K562 (cell line): ENCODE data around the gene MTPN. TPM values are rescaled to one million over a fixed set of nuclear protein-coding genes. Genes with fewer than 3 reads are reported as not detected.
A peak's percentile ranks its signal among the peaks of the same experiment; 100 is the strongest.

Experiments
- ATAC-seq: fragments of 200-7000 bp; cut with Tn5 transposase; 3 replicates; pipeline ENCODE4 v1.9.1; 2020; ENCODE audit warnings: moderate library complexity
- BruUV-seq: library from RNA; stranded (reverse); fragments of 400-500 nt; replicated peaks from 2 replicates; lab custom pipeline; 2021; lab: Mats Ljungman, UMichigan
- CTCF ChIA-PET: fragments of 300-600 bp; formaldehyde crosslinking; extraction: SDS; loops from one replicate; lab custom pipeline; 2021; ENCODE audit warnings: low intra/inter-chr PET ratio; lab: Yijun Ruan, JAX
- POLR2A ChIA-PET: fragments of 300-600, 350-650 bp; sonication (Branson Sonifier 250); formaldehyde crosslinking; extraction: SDS; loops from one replicate; lab custom pipeline; 2021; ENCODE audit warnings: antibody characterized with exemption, inconsistent platforms; lab: Yijun Ruan, JAX
- DNase-seq, 4 experiments: peaks; one replicate each; pipeline versions ENCODE4 v3.0.0 to v3.0.0-alpha.2; 2011 to 2018; ENCODE audit warnings: low spot score in 3 of 4, mixed read lengths in 3 of 4; ENCODE audit errors: extremely low read depth in 1 of 4
- FAIRE-seq: peaks from 2 replicates; lab custom pipeline; 2011; peaks lifted over from hg19 to GRCh38; lab: Jason Lieb, UNC
- H2AFZ ChIP-seq: 2 replicates; pipeline ENCODE4 v1.6.0; 2011; ENCODE audit warnings: low read depth, low read length, control low read depth, inconsistent platforms
- H3K27ac ChIP-seq: fragments of 200-600 bp; 3 replicates; pipeline ENCODE4 v1.8.0; 2011; ENCODE audit warnings: low read depth, mild to moderate bottlenecking, control low read depth, inconsistent platforms, low read length, moderate library complexity, mixed read lengths; ENCODE audit errors: extremely low read depth
- H3K27me3 ChIP-seq, 2 experiments: fragments of 300-600 bp in 1 of 2; 2 replicates in 1 of 2; 3 replicates in 1 of 2; pipeline versions ENCODE4 v1.6.0 to v1.8.0; 2011; ENCODE audit warnings: inconsistent platforms in 2 of 2, low read length in 2 of 2, mild to moderate bottlenecking in 1 of 2, mixed read lengths in 1 of 2, moderate library complexity in 1 of 2; ENCODE audit not compliant: control insufficient read depth in 2 of 2, insufficient read depth in 2 of 2
- H3K36me3 ChIP-seq: fragments of 300-600 bp; 3 replicates; pipeline ENCODE4 v1.8.0; 2011; ENCODE audit warnings: mild to moderate bottlenecking, low read length, inconsistent platforms; ENCODE audit not compliant: control insufficient read depth, insufficient read depth
- H3K4me1 ChIP-seq, 2 experiments: fragments of 200-600 bp in 1 of 2; replicated peaks in 1 of 2; 2 replicates in 1 of 2; 3 replicates in 1 of 2; pipeline versions ENCODE4 v1.5.1 to v1.8.0; 2011; ENCODE audit warnings: inconsistent platforms in 2 of 2, low read length in 2 of 2, mild to moderate bottlenecking in 1 of 2, mixed read lengths in 1 of 2, moderate library complexity in 1 of 2; ENCODE audit not compliant: control insufficient read depth in 2 of 2, insufficient read depth in 2 of 2
- H3K4me2 ChIP-seq: 2 replicates; pipeline ENCODE4 v1.6.1; 2011; ENCODE audit warnings: low read length, control low read depth, inconsistent platforms, mixed read lengths; ENCODE audit not compliant: insufficient read depth
- H3K4me3 ChIP-seq: fragments of 200-600 bp; sonication (generic), shearing (Covaris generic); 2 replicates; pipeline ENCODE4 v1.5.1; 2016; ENCODE audit warnings: control low read depth, inconsistent platforms
- H3K79me2 ChIP-seq: fragments of 200-600 bp; 3 replicates; pipeline ENCODE4 v1.8.0; 2011; ENCODE audit warnings: low read length, inconsistent platforms; ENCODE audit not compliant: control insufficient read depth, insufficient read depth
- H3K9ac ChIP-seq, 2 experiments: 2 replicates each; pipeline versions ENCODE4 v1.6.0 to v1.6.1; 2011; ENCODE audit warnings: low read depth in 2 of 2, low read length in 2 of 2, control low read depth in 1 of 2, inconsistent platforms in 1 of 2, mild to moderate bottlenecking in 1 of 2, mixed read lengths in 1 of 2; ENCODE audit not compliant: insufficient read depth in 1 of 2
- H3K9me1 ChIP-seq: one replicate; pipeline ENCODE4 v1.6.0; 2011; ENCODE audit warnings: inconsistent platforms, mild to moderate bottlenecking, low read length, moderate library complexity; ENCODE audit not compliant: control insufficient read depth, insufficient read depth
- H3K9me3 ChIP-seq: replicated peaks from 2 replicates; pipeline ENCODE4 v1.5.1; 2011; ENCODE audit warnings: low read depth, low read length, inconsistent platforms; ENCODE audit not compliant: control insufficient read depth, insufficient read depth
- H4K20me1 ChIP-seq: replicated peaks from 2 replicates; pipeline ENCODE4 v1.6.1; 2011; ENCODE audit warnings: low read length, inconsistent platforms, mixed read lengths; ENCODE audit not compliant: control insufficient read depth, insufficient read depth
- ARID1B ChIP-seq: fragments of 450-650 bp; IDR thresholded peaks from 2 replicates; pipeline ENCODE4 v1.6.1; 2016; ENCODE audit warnings: antibody characterized with exemption, mild to moderate bottlenecking, inconsistent platforms
- CBFA2T2 ChIP-seq: fragments of 450-650 bp; conservative IDR thresholded peaks from 2 replicates; pipeline ENCODE4 v1.6.1; 2017; ENCODE audit warnings: mild to moderate bottlenecking
- CBFA2T3 ChIP-seq: fragments of 450-650 bp; IDR thresholded peaks from 2 replicates; pipeline ENCODE4 v1.6.1; 2017
- ELF2 ChIP-seq: fragments of 250-450 bp; sonication (Bioruptor Pico); IDR thresholded peaks from 2 replicates; pipeline ENCODE4 v1.5.0; 2021; ENCODE audit warnings: mild to moderate bottlenecking
- ESRRA ChIP-seq: fragments of 450-650 bp; IDR thresholded peaks from 2 replicates; pipeline ENCODE4 v1.6.1; 2014; ENCODE audit warnings: low read depth, mild to moderate bottlenecking, moderate library complexity, borderline replicate concordance
- FOXA3 ChIP-seq, 2 experiments: fragments of 450-650 bp in 1 of 2; sonication (generic) in 1 of 2; formaldehyde crosslinking; IDR thresholded peaks in 1 of 2; conservative IDR thresholded peaks in 1 of 2; 2 replicates each; pipeline versions ENCODE4 v1.4.0 to v1.8.0; 2020 to 2022; ENCODE audit warnings: mild to moderate bottlenecking in 2 of 2, missing genetic modification reagents in 1 of 2
- ILF3 ChIP-seq: fragments of 450-650 bp; IDR thresholded peaks from 2 replicates; pipeline ENCODE4 v1.6.1; 2018; ENCODE audit warnings: antibody characterized with exemption, mild to moderate bottlenecking, moderate library complexity, borderline replicate concordance
- LARP7 ChIP-seq: fragments of 450-650 bp; IDR thresholded peaks from 2 replicates; pipeline ENCODE4 v1.6.1; 2016
- PTBP1 ChIP-seq: fragments of 200-400 bp; formaldehyde crosslinking; IDR thresholded peaks from 2 replicates; pipeline ENCODE4 v1.6.1; 2017; ENCODE audit warnings: low read depth, low read length
- TAL1 ChIP-seq: fragments of 450-650 bp; IDR thresholded peaks from 2 replicates; pipeline ENCODE4 v1.6.1; 2016; ENCODE audit warnings: mild to moderate bottlenecking
- TCF3 ChIP-seq: sonication (generic); formaldehyde crosslinking; IDR thresholded peaks from 2 replicates; pipeline ENCODE4 v1.4.0; 2020; ENCODE audit warnings: mild to moderate bottlenecking, missing genetic modification reagents
- TEAD4 ChIP-seq, 2 experiments: sonication (generic) in 1 of 2; formaldehyde crosslinking in 1 of 2; IDR thresholded peaks; 2 replicates each; pipeline versions ENCODE4 v1.6.1 to v1.8.0; 2012 to 2022; ENCODE audit warnings: borderline replicate concordance in 1 of 2, inconsistent platforms in 1 of 2, low read length in 1 of 2, mild to moderate bottlenecking in 1 of 2, missing genetic modification reagents in 1 of 2
- ZNF318 ChIP-seq, 2 experiments: fragments of 450-650 bp; IDR thresholded peaks; 2 replicates each; pipeline ENCODE4 v1.6.1; 2016; ENCODE audit warnings: mild to moderate bottlenecking in 2 of 2, borderline replicate concordance in 1 of 2, low read depth in 1 of 2, moderate library complexity in 1 of 2
- ZNF766 ChIP-seq: fragments of 200-800 bp; sonication (Bioruptor generic); conservative IDR thresholded peaks from 2 replicates; pipeline ENCODE4 v1.6.1; 2016; ENCODE audit warnings: missing genetic modification characterization, missing compliant biosample characterization
- WGBS: fragments of 100-300 bp; shearing (Covaris generic); methylation state at CpG from one replicate; pipeline ENCODE4 v1.1.6; 2016; ENCODE audit warnings: low coverage, mixed read lengths; ENCODE audit not compliant: insufficient coverage; ENCODE audit errors: missing lambda C conversion rate; 5-methylcytosine and 5-hydroxymethylcytosine counted together
- in situ Hi-C: fragments of 300-500 bp; cut with MboI; formaldehyde crosslinking; loops from 4 replicates; pipeline ENCODE4 v1.15.0; 2018; ENCODE audit warnings: inconsistent platforms, mixed read lengths
- intact Hi-C: fragments of 100-400 bp; cut with micrococcal nuclease; formaldehyde crosslinking; loops from 2 replicates; pipeline ENCODE4 v1.14.2; 2022
- polyA plus RNA-seq, 8 experiments: library from polyadenylated mRNA; depleted of rRNA in 4 of 8; stranded (reverse) in 5 of 8; unstranded in 3 of 8; fragments of >200 nt; fragmentation: Nextera tagmentation in 2 of 8; fragmentation: Illumina TruSeq in 1 of 8; extraction: Ambion mirVana in 2 of 8; extraction: Trizol in 1 of 8; gene quantifications; 2 replicates each; pipeline versions ENCODE4 v1.2.1 to v1.2.3, GENCODE V29; 2011 to 2014; ENCODE audit warnings: inconsistent platforms in 1 of 8, missing spikeins in 1 of 8
- total RNA-seq, 7 experiments: library from RNA; depleted of rRNA in 6 of 7; stranded (reverse); fragments of >200 nt in 6 of 7; fragmentation: Illumina TruSeq in 2 of 7; extraction: Trizol in 2 of 7; gene quantifications; 2 replicates each; pipeline versions ENCODE4 v1.2.1 to v1.2.3, GENCODE V29; 2011 to 2021; ENCODE audit warnings: low replicate concordance in 1 of 7

Gene MTPN
- total and polyA plus RNA-seq, 9 of the 15 experiments (the other 6 are each of a cell fraction or from before 2014, with no cell fraction given), result 68.5 to 261 (median 156) TPM

DNA sequence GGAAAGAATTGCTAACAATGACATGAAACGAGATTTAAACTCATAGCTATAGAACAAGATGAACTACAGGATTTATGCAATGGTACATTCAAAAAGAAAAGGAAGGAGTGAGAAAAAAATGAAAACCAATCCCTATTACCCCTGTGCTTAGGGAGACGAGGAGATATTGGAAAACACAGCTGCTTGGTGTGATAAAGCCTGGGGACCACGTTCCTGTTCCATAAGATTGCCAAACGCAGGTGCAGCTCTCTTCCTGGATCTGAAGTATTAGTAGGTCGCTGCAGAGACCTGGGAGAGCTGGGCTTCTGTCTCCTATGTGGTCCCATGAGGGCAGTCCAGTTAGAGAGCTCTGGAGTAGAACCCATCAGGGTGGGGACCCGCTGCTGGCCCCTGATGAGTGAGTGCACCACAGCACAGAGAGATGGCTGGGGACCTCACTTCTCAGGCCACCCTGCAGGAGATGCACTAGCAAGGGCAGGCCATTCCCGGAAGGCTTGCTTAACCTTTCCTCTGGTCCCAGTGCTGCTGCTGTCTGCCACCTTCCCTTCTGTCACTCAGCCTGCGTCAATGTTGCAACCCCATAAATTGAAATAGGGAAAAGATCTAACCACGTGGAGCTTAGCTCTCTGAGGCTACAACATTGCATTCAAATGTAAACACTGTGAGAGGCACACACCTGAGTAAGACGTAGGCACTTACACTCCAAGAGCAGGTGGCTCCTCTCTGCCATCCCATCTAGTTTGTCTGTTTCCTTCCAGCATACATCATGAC is 57.9 kb downstream of the MTPN start:
- Histone ChIP-seq H3K36me3 (no peaks in the 10 kb centered on the region; the same call in 2 of the 3 replicates), H2AFZ (no peak overlapping the region), H3K27me3 (no peaks in the 10 kb centered on the region), H3K27ac (no peak overlapping the region), H3K79me2 (no peaks in the 10 kb centered on the region), H3K9me3 (0 out of 2 replicates have a peak, but pooled peaks cover 4% of the 10 kb centered on the region), H3K4me3 (no peak overlapping the region), H3K9me1 (no peaks in the 10 kb centered on the region), H4K20me1 (no peaks in the 10 kb centered on the region), H3K4me2 (no peak overlapping the region), H3K4me1 (peaks cover 4 to 10% of the 10 kb centered on the region in 2 experiments; a peak in 4 of 5 replicates), H3K9ac (no peak overlapping the region)
- WGBS, result 52% methylated on average over 10 of the region's 10 CpGs
- ChIA-PET POLR2A (interaction anchor here (0.6 to 1.1 kb wide), 4 partner anchors 10 to 751 kb away, joined by 3 to 4 read pairs (median 4); no protein-coding TSS in a partner anchor), CTCF (no interaction called here)
- FAIRE-seq (no peak), DNase-seq (no peak), ATAC-seq (no peak; the same call in 2 of the 3 replicates)
- in situ Hi-C loops (no loop called here), intact Hi-C loops (no loop called here)
- no TSS peak for BruUV-seq
- TF ChIP-seq ESRRA (no peak), FOXA3 (CRISPR knock-in tag; conservative IDR thresholded peaks at IDR 0.05 in 1 of 2, IDR thresholded peaks at IDR 0.05 in 1 of 2) (no peak), PTBP1 (no peak), TAL1 (peak; percentile 50), CBFA2T2 (peak; percentile 40), LARP7 (no peak), ELF2 (CRISPR knock-in tag) (no peak), ZNF766 (no peak), ZNF318 (IDR thresholded peaks at IDR 0.05; ENCODE audit: borderline replicate concordance in 1 of 2, low read depth in 1 of 2) (no peak), TEAD4 (IDR thresholded peaks at IDR 0.05; ENCODE audit: low read length) (peak; percentile 17; the same call in 1 of the 2 replicates), TEAD4 (CRISPR knock-in tag; IDR thresholded peaks at IDR 0.05; ENCODE audit: borderline replicate concordance) (no peak), TCF3 (peak; percentile 43; the same call in 1 of the 2 replicates), CBFA2T3 (peak; percentile 58; the same call in 1 of the 2 replicates), ILF3 (no peak), ARID1B (peak; percentile 51)
